ENCODE measurements around the gene PCNX3.

PCNX3 gene

GRCh38 chr11:65576232-65576866 lies 39.2 kb upstream of the PCNX3 start:
- H3K4me3 Mint-ChIP-seq = peak overlapping the region; percentile 88 to 90
- DNase-seq (no peak), ATAC-seq (replicated peaks) (peak in 1 of 2 donors; percentile 1)
- H3K36me3 Mint-ChIP-seq = peaks cover 29 to 56% of the 10 kb centered on the region in 2 donors
- no peaks in the 10 kb centered on the region for H3K9me3 Mint-ChIP-seq
- peaks cover 41 to 77% of the 10 kb centered on the region in 2 donors for H3K4me1 Mint-ChIP-seq
- H3K27me3 Mint-ChIP-seq = no peaks in the 10 kb centered on the region
- H3K27ac Mint-ChIP-seq = peak overlapping the region; percentile 96

- ATAC-seq (replicated peaks) (peak; percentile 10 to 21), DNase-seq (peak; percentile 56)
- Mint-ChIP-seq H3K27me3 (no peaks in the 10 kb centered on the region), H3K4me3 (peak overlapping the region; percentile 88 to 90), H3K9me3 (no peaks in the 10 kb centered on the region), H3K27ac (peak overlapping the region; percentile 96), H3K36me3 (peaks cover 33 to 58% of the 10 kb centered on the region in 2 donors), H3K4me1 (peaks cover 40 to 77% of the 10 kb centered on the region in 2 donors)
Measured at GRCh38 chr11:65576867-65577755, 38.5 kb upstream of the PCNX3 start.

DNA sequence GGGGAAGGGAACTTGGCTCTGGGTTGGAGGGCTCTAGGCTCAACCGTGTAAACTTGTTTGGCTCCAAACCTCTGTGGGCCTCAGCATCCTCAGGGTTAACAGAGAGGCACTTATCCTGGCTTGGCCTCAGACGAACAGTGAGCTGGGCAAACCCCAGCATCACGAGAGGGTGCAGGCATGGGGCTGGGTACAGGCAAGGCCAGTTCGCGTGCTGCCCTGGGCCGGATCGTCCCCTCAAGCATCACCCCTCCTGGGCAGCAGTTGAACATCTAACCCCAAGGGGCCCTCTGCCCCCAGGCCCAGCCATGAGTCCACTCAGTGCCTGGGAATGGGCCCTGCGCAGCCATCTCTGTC lies 37.8 kb upstream of the PCNX3 start:
- Mint-ChIP-seq H3K4me3 (peak overlapping the region; percentile 88 to 90), H3K27me3 (no peaks in the 10 kb centered on the region), H3K9me3 (no peaks in the 10 kb centered on the region), H3K4me1 (peaks cover 44 to 73% of the 10 kb centered on the region in 2 donors), H3K36me3 (peaks cover 38 to 61% of the 10 kb centered on the region in 2 donors), H3K27ac (peak overlapping the region; percentile 96)
- no peak for DNase-seq
- no peak for ATAC-seq (replicated peaks)

- DNase-seq (no peak), ATAC-seq (replicated peaks) (no peak)
- Mint-ChIP-seq H3K9me3 (no peaks in the 10 kb centered on the region), H3K36me3 (peaks cover 42 to 65% of the 10 kb centered on the region in 2 donors), H3K27ac (peak overlapping the region; percentile 96), H3K4me3 (peak overlapping the region; percentile 88 to 90), H3K4me1 (peaks cover 47 to 75% of the 10 kb centered on the region in 2 donors), H3K27me3 (no peaks in the 10 kb centered on the region)
Measured at GRCh38 chr11:65578134-65578533, 37.4 kb upstream of the PCNX3 start.

- ATAC-seq (replicated peaks) (no peak), DNase-seq (no peak)
Measured at GRCh38 chr11:65578667-65579066, 36.9 kb upstream of the PCNX3 start.

DNA sequence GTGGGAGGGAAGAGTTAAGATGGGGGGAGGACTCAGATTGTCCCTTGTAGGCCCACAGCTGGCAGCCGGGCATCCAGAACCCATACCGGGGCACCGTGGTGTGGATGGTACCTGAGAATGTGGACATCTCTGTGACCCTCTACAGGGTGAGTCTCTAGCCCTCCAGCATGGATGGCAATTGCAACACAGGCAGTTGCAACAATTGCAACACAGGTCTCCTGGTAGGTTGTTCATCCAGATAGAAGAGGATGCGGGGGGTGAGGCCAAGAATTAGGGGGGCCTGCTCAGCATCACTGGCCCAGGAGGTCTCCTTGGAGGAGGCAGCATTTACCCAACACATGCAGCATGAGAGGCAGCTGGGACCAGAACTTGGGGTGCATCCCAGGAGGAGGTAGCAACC lies 36.3 kb upstream of the PCNX3 start:
- ATAC-seq (replicated peaks) (no peak), DNase-seq (no peak)
- H3K4me3 Mint-ChIP-seq = no peak overlapping the region
- H3K4me1 Mint-ChIP-seq = peaks cover 48 to 70% of the 10 kb centered on the region in 2 donors
- H3K9me3 Mint-ChIP-seq = no peaks in the 10 kb centered on the region
- H3K27ac Mint-ChIP-seq = peak overlapping the region; percentile 59
- H3K36me3 Mint-ChIP-seq = peaks cover 44 to 69% of the 10 kb centered on the region in 2 donors
- no peaks in the 10 kb centered on the region for H3K27me3 Mint-ChIP-seq

More at GRCh38 chr11:65578667-65579066, 36.9 kb upstream of the PCNX3 start:
- peak overlapping the region; percentile 88 to 90 for H3K4me3 Mint-ChIP-seq
- H3K27me3 Mint-ChIP-seq = no peaks in the 10 kb centered on the region
- peaks cover 46 to 75% of the 10 kb centered on the region in 2 donors for H3K4me1 Mint-ChIP-seq
- peaks cover 44 to 68% of the 10 kb centered on the region in 2 donors for H3K36me3 Mint-ChIP-seq
- H3K27ac Mint-ChIP-seq = peak overlapping the region; percentile 96
- no peaks in the 10 kb centered on the region for H3K9me3 Mint-ChIP-seq

DNA sequence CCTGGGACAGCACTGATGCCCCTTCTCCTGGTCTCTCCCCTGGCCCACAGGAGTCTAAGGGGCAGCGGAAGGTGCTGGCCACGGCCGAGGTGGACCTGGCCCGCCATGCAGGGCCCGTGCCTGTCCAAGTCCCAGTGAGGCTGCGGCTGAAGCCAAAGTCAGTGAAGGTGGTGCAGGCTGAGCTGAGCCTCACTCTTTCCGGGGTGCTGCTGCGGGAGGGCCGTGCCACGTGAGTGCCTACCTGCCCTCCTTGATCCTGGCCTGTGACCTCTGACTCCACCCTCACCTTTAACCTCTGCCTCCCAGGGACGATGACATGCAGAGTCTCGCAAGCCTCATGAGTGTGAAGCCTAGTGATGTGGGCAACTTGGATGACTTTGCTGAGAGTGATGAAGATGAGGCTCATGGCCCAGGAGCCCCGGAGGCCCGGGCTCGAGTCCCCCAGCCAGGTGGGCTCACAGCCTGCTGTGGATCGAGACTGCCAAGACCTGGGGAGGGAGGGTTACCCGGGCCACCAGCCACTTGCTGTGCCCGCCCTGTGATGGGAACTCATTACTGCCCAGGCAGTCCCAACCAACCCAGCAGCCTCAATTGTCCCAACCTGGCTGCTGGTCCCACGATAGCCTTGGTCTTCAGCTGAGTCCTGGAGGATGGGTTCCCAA lies 35.4 kb upstream of the PCNX3 start:
- no peak for DNase-seq
- H3K4me3 Mint-ChIP-seq = no peak overlapping the region
- H3K4me1 Mint-ChIP-seq = peaks cover 43 to 64% of the 10 kb centered on the region in 2 donors
- H3K36me3 Mint-ChIP-seq = peaks cover 47 to 73% of the 10 kb centered on the region in 2 donors
- no peaks in the 10 kb centered on the region for H3K27me3 Mint-ChIP-seq
- H3K27ac Mint-ChIP-seq = peak overlapping the region; percentile 7
- ATAC-seq (replicated peaks) = no peak
- H3K9me3 Mint-ChIP-seq = no peaks in the 10 kb centered on the region

DNA sequence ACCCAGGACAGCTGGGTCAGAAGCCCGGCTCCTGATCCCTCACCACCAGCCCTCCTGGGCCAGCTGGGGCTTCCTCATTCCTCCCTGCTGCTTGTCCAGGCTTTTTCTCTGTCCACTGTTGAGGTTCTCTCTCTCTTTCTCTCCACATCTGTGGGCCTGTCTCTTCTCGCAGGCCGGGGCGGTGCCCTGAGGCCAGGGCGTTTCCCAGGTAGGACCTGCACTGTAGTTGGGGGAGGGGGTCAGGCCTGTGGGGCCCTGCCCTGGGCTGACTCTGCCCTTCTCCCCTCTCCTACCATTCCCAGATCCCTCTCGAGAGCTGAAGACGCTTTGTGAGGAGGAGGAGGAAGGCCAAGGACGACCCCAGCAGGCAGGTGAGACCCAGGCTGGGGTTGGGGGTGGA lies 34.8 kb upstream of the PCNX3 start:
- H3K36me3 Mint-ChIP-seq = peaks cover 50 to 74% of the 10 kb centered on the region in 2 donors
- no peaks in the 10 kb centered on the region for H3K9me3 Mint-ChIP-seq
- peak overlapping the region in 1 of 2 donors; percentile 26 for H3K4me3 Mint-ChIP-seq
- H3K27me3 Mint-ChIP-seq = no peaks in the 10 kb centered on the region
- DNase-seq = no peak
- peaks cover 40 to 63% of the 10 kb centered on the region in 2 donors for H3K4me1 Mint-ChIP-seq
- peak overlapping the region; percentile 44 for H3K27ac Mint-ChIP-seq
- ATAC-seq (replicated peaks) = no peak

GRCh38 chr11:65581928-65582327 lies 33.6 kb upstream of the PCNX3 start:
- Mint-ChIP-seq H3K9me3 (no peaks in the 10 kb centered on the region), H3K27me3 (no peaks in the 10 kb centered on the region), H3K36me3 (peaks cover 58 to 80% of the 10 kb centered on the region in 2 donors), H3K27ac (peak overlapping the region; percentile 44), H3K4me3 (peak overlapping the region in 1 of 2 donors; percentile 3), H3K4me1 (peaks cover 50 to 67% of the 10 kb centered on the region in 2 donors)
- DNase-seq (no peak), ATAC-seq (replicated peaks) (no peak)

DNA sequence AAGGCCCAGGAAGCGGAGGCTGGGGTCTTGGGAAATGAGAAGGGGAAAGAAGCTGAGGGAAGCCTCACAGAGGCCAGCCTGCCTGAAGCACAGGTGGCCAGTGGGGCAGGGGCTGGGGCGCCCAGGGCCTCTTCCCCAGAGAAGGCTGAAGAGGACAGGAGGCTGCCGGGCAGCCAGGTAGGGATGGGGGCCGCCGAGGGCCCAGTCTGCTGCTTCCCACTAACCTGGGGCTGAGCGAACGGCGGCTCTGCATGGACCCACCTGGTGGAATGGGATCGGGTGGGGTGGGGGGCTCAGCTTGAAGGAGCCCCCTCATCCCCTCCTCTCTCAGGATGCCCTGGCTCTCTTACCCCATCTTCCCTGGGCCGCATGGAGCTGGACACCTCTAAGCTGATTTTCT lies 32.0 kb upstream of the PCNX3 start:
- peak overlapping the region; percentile 62 for H3K27ac Mint-ChIP-seq
- DNase-seq = no peak
- peaks cover 58 to 83% of the 10 kb centered on the region in 2 donors for H3K36me3 Mint-ChIP-seq
- H3K4me3 Mint-ChIP-seq = peak overlapping the region in 1 of 2 donors; percentile 2
- H3K9me3 Mint-ChIP-seq = no peaks in the 10 kb centered on the region
- H3K27me3 Mint-ChIP-seq = no peaks in the 10 kb centered on the region
- ATAC-seq (replicated peaks) = no peak
- H3K4me1 Mint-ChIP-seq = peaks cover 52 to 67% of the 10 kb centered on the region in 2 donors

- H3K4me1 Mint-ChIP-seq = peaks cover 55 to 67% of the 10 kb centered on the region in 2 donors
- ATAC-seq (replicated peaks) (no peak), DNase-seq (no peak)
- H3K36me3 Mint-ChIP-seq = peaks cover 60 to 83% of the 10 kb centered on the region in 2 donors
- no peak overlapping the region for H3K4me3 Mint-ChIP-seq
- no peaks in the 10 kb centered on the region for H3K9me3 Mint-ChIP-seq
- H3K27ac Mint-ChIP-seq = peak overlapping the region; percentile 44
- no peaks in the 10 kb centered on the region for H3K27me3 Mint-ChIP-seq
Measured at GRCh38 chr11:65584106-65584505, 31.5 kb upstream of the PCNX3 start.

DNA sequence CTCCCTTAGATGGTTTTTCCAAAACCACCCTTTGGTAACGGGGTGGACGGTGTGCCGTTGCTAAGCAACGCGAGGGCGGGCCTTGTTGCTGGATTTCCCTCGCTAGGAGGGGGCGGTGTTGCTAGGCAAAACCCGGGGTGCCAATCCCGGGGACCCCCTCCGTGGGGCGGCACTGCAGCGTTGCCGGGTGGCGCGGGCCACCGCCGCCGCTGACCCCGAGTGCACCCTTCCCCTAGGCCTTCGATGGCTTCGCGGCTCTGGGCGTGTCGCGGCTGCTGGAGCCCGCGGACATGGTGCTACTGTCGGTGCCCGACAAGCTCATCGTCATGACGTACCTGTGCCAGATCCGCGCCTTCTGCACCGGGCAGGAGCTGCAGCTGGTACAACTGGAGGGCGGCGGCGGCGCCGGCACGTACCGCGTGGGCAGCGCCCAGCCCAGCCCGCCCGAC lies 30.8 kb upstream of the PCNX3 start:
- Mint-ChIP-seq H3K36me3 (peaks cover 57 to 80% of the 10 kb centered on the region in 2 donors), H3K9me3 (no peaks in the 10 kb centered on the region), H3K27me3 (no peaks in the 10 kb centered on the region), H3K27ac (peak overlapping the region; percentile 44), H3K4me1 (peaks cover 57 to 71% of the 10 kb centered on the region in 2 donors), H3K4me3 (no peak overlapping the region)
- ATAC-seq (replicated peaks) (no peak), DNase-seq (no peak)

DNA sequence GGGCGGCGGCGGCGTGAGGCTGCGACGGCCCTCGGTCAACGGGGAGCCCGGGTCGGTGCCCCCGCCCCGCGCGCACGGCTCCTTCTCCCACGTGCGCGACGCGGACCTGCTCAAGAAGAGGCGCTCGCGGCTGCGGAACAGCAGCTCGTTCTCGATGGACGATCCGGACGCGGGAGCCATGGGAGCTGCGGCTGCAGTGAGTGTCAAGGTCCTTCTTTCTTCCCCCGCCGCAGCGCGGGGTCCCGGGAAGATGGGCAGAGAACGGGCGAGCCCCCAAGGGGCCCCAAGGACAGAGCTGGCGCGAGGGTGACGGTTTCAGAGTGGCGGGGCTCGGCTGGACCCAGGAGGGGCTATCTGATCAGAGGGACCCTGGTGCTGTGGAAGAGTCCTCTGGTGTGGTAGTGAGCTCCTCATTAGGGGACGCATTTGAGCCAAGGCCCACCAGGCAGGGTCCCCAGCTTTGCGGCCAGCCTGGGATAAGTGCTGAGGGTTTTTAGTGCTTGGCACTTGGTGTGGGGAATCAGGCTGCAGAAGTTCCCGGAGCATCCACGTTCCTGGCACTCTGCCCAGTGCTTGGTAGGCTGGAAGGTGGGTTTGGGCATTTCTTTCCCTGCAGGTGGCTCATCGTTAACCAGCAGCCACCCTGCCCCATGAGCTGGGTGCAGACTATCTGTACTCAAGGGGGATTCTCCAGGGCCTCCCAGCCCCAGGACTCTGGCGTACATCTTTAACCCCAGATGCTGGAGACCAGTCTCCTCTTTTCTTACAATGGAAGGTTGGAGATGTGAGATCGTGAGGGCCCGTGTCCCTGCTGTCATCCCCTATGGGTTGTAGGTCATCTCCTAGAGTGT lies 30.0 kb upstream of the PCNX3 start:
- DNase-seq (no peak), ATAC-seq (replicated peaks) (no peak)
- Mint-ChIP-seq H3K36me3 (peaks cover 58 to 78% of the 10 kb centered on the region in 2 donors), H3K27ac (peak overlapping the region; percentile 97), H3K27me3 (no peaks in the 10 kb centered on the region), H3K9me3 (no peaks in the 10 kb centered on the region), H3K4me3 (peak overlapping the region; percentile 28 to 56), H3K4me1 (peaks cover 61 to 74% of the 10 kb centered on the region in 2 donors)

Data from stimulated activated naive B cell treated with anti-CD40 and anti-IgM and Interleukin-4, amounts not matched to agents 10 μg/mL and 1 μg/mL and 100 μg/mL, for 72 hours (primary cell).